HCT116 (cell line): ENCODE measurements around the gene TMEM203. TPM values are rescaled to one million over a fixed set of nuclear protein-coding genes. Genes with fewer than 3 reads are reported as not detected.
A peak's percentile ranks its signal among the peaks of the same experiment; 100 is the strongest.

ENCODE experiments used
- ATAC-seq: fragments of 200-7000 bp; cut with Tn5 transposase; 2 replicates; pipeline ENCODE4 v1.9.1; 2020; ENCODE audit warnings: mild to moderate bottlenecking, moderate library complexity
- BruUV-seq: library from RNA; stranded (reverse); fragments of 400-500 nt; replicated peaks from 2 replicates; lab custom pipeline; 2021; lab: Mats Ljungman, UMichigan
- CTCF ChIA-PET: fragments of 300-600 bp; sonication (Branson Sonifier 250); formaldehyde crosslinking; loops from one replicate; lab custom pipeline; 2021; ENCODE audit warnings: antibody characterized with exemption; lab: Charles Lee
- POLR2A ChIA-PET: fragments of 300-600, 350-600 bp; sonication (Branson Sonifier 250); formaldehyde crosslinking; loops from one replicate; lab custom pipeline; 2021; ENCODE audit warnings: antibody characterized with exemption; lab: Charles Lee
- RAD21 ChIA-PET, 2 experiments: fragments of 300-600 bp; sonication (Branson Sonifier 250); formaldehyde crosslinking; loops; one replicate each; lab custom pipeline; 2023; ENCODE audit warnings: low total read pairs in 2 of 2; ENCODE audit not compliant: uncharacterized antibody in 2 of 2, unreplicated experiment in 2 of 2, low non-redundant PET in 1 of 2; lab: Charles Lee
- DNase-seq: peaks from one replicate; pipeline ENCODE4 v3.0.0-alpha.2; 2010; ENCODE audit warnings: low read depth, low spot score
- H2AFZ ChIP-seq: fragments of 200-600 bp; shearing (Covaris generic), sonication (generic); 2 replicates; pipeline ENCODE4 v1.6.1; 2017; ENCODE audit warnings: low read depth, mixed run types, mixed read lengths, antibody characterized with exemption, low read length; ENCODE audit not compliant: poor library complexity, severe bottlenecking
- H3K27ac ChIP-seq: 2 replicates; pipeline ENCODE4 v1.5.1; 2012; ENCODE audit warnings: low read depth, low read length
- H3K27me3 ChIP-seq: fragments of 200-600 bp; sonication (generic); 2 replicates; pipeline ENCODE4 v1.6.1; 2016; ENCODE audit warnings: mixed run types, low read length, mixed read lengths; ENCODE audit not compliant: insufficient read depth
- H3K36me3 ChIP-seq, 2 experiments: fragments of 200-500 bp in 1 of 2; fragments of 200-600 bp in 1 of 2; sonication (Bioruptor generic) in 1 of 2; sonication (generic) in 1 of 2; 2 replicates each; pipeline versions ENCODE4 v1.5.1 to v1.6.1; 2014 to 2016; ENCODE audit warnings: low read length in 2 of 2, inconsistent platforms in 1 of 2, mixed read lengths in 1 of 2, mixed run types in 1 of 2; ENCODE audit not compliant: insufficient read depth in 2 of 2, control insufficient read depth in 1 of 2
- H3K4me1 ChIP-seq, 2 experiments: fragments of 200-600 bp in 1 of 2; sonication (generic) in 1 of 2; 2 replicates each; pipeline versions ENCODE4 v1.5.1 to v1.6.1; 2012 to 2017; ENCODE audit warnings: low read length in 2 of 2, inconsistent platforms in 1 of 2, mild to moderate bottlenecking in 1 of 2, mixed read lengths in 1 of 2, mixed run types in 1 of 2, moderate library complexity in 1 of 2; ENCODE audit not compliant: insufficient read depth in 2 of 2, control insufficient read depth in 1 of 2
- H3K4me2 ChIP-seq: fragments of 200-600 bp; sonication (generic); 2 replicates; pipeline ENCODE4 v1.6.1; 2017; ENCODE audit warnings: mixed run types, low read length, mixed read lengths
- H3K4me3 ChIP-seq, 2 experiments: fragments of 200-600 bp in 1 of 2; sonication (generic) in 1 of 2; replicated peaks in 1 of 2; 2 replicates each; pipeline ENCODE4 v1.5.1; 2011 to 2016; ENCODE audit warnings: low read length in 2 of 2, control low read depth in 1 of 2, low read depth in 1 of 2, mild to moderate bottlenecking in 1 of 2, mixed read lengths in 1 of 2, mixed run types in 1 of 2
- H3K79me2 ChIP-seq: fragments of 200-600 bp; sonication (generic); 2 replicates; pipeline ENCODE4 v1.6.1; 2017; ENCODE audit warnings: mild to moderate bottlenecking, mixed run types, low read length, moderate library complexity, mixed read lengths; ENCODE audit not compliant: insufficient read depth
- H3K9ac ChIP-seq: fragments of 200-600 bp; sonication (generic); 2 replicates; pipeline ENCODE4 v1.6.1; 2016; ENCODE audit warnings: low read length, mixed read lengths
- H3K9me2 ChIP-seq: fragments of 200-600 bp; sonication (generic), shearing (Covaris generic); 2 replicates; pipeline ENCODE4 v1.6.1; 2017; ENCODE audit warnings: mixed run types, mild to moderate bottlenecking, moderate library complexity; ENCODE audit not compliant: insufficient read depth
- H3K9me3 ChIP-seq, 2 experiments: fragments of 200-500 bp in 1 of 2; fragments of 200-600 bp in 1 of 2; sonication (Bioruptor generic) in 1 of 2; sonication (generic) in 1 of 2; 2 replicates each; pipeline ENCODE4 v1.6.1; 2014 to 2017; ENCODE audit warnings: low read length in 2 of 2, mixed read lengths in 2 of 2, inconsistent platforms in 1 of 2, low read depth in 1 of 2, mild to moderate bottlenecking in 1 of 2, mixed run types in 1 of 2, moderate library complexity in 1 of 2; ENCODE audit not compliant: control insufficient read depth in 1 of 2, insufficient read depth in 1 of 2
- H4K20me1 ChIP-seq: fragments of 200-600 bp; sonication (generic), shearing (Covaris generic); 2 replicates; pipeline ENCODE4 v1.6.1; 2017; ENCODE audit warnings: mixed run types, mild to moderate bottlenecking, moderate library complexity; ENCODE audit not compliant: insufficient read depth
- CTCF ChIP-seq, 3 experiments: fragments of 200-600 bp in 1 of 3; sonication (generic) in 1 of 3; IDR thresholded peaks in 2 of 3; conservative IDR thresholded peaks in 1 of 3; 2 replicates each; pipeline ENCODE4 v1.5.1; 2012 to 2017; ENCODE audit warnings: low read depth in 2 of 3, low read length in 2 of 3, antibody characterized with exemption in 1 of 3, borderline replicate concordance in 1 of 3, control low read depth in 1 of 3, mild to moderate bottlenecking in 1 of 3, mixed read lengths in 1 of 3, mixed run types in 1 of 3, moderate library complexity in 1 of 3; ENCODE audit not compliant: insufficient read depth in 1 of 3
- ELF1 ChIP-seq: IDR thresholded peaks from 2 replicates; pipeline ENCODE4 v1.6.1; 2012; ENCODE audit warnings: low read depth, borderline replicate concordance
- EZH2 ChIP-seq: fragments of 200-600 bp; sonication (generic); IDR thresholded peaks from 2 replicates; pipeline ENCODE4 v1.6.1; 2017; ENCODE audit warnings: antibody characterized with exemption, mixed run types
- EZH2phosphoT487 ChIP-seq: fragments of 200-600 bp; IDR thresholded peaks from 2 replicates; pipeline ENCODE4 v1.6.1; 2018; ENCODE audit warnings: antibody characterized with exemption, borderline replicate concordance
- FOSL1 ChIP-seq: IDR thresholded peaks from 2 replicates; pipeline ENCODE4 v1.6.1; 2012; ENCODE audit warnings: low read depth
- POLR2A ChIP-seq: IDR thresholded peaks from 2 replicates; pipeline ENCODE4 v1.7.0; 2011; ENCODE audit warnings: borderline replicate concordance; ENCODE audit not compliant: insufficient read depth, insufficient read length; ENCODE audit errors: extremely low read depth
- RAD21 ChIP-seq: IDR thresholded peaks from 2 replicates; pipeline ENCODE4 v1.6.1; 2012; ENCODE audit warnings: low read depth, mild to moderate bottlenecking
- SIN3A ChIP-seq: IDR thresholded peaks from 2 replicates; pipeline ENCODE4 v1.6.1; 2012; ENCODE audit warnings: low read depth
- SRF ChIP-seq: IDR thresholded peaks from 2 replicates; pipeline ENCODE4 v1.6.1; 2012; ENCODE audit warnings: low read depth
- ZBTB33 ChIP-seq: IDR thresholded peaks from 2 replicates; pipeline ENCODE4 v1.6.1; 2011; ENCODE audit warnings: mild to moderate bottlenecking, low read length, moderate library complexity; ENCODE audit not compliant: insufficient replicate concordance; ENCODE audit errors: extremely low read depth
- ZFX ChIP-seq: fragments of 450-650 bp; IDR thresholded peaks from 2 replicates; pipeline ENCODE4 v1.6.1; 2017
- intact Hi-C: fragments of 100-400 bp; cut with micrococcal nuclease; formaldehyde crosslinking; loops from 2 replicates; pipeline ENCODE4 v1.10.0; 2022
- total RNA-seq: library from RNA; stranded (reverse); gene quantifications from one replicate; pipeline ENCODE4 v1.2.1, GENCODE V29; 2021; ENCODE audit not compliant: unreplicated experiment

The TMEM203 gene
- total RNA-seq, 1 experiment from 2014 or later = 45.0 TPM

GRCh38 chr9:137169896-137170358, 35.5 kb downstream of the TMEM203 start, which contains the start of gene LRRC26:
TSS of gene LRRC26 (minus strand) at chr9:137170051. CDS start at chr9:137169943, 108 bp downstream.
- intact Hi-C loops = no loop called here
- peak within 1 kb of the TSS; percentile 84 for H3K4me2 ChIP-seq
- RAD21 ChIA-PET = no interaction called here

More at GRCh38 chr9:137169896-137170358, 35.5 kb downstream of the TMEM203 start, which contains the start of gene LRRC26:
- Histone ChIP-seq H3K4me1 (peaks cover 14 to 40% of the 10 kb centered on the region in 2 experiments), H3K9me2 (no peaks in the 10 kb centered on the region), H3K36me3 (no peaks in the 10 kb centered on the region), H3K27ac (peak within 1 kb of the TSS; percentile 65; the same call in 1 of the 2 replicates)
- no peak for DNase-seq
- TF ChIP-seq RAD21 (no peak), FOSL1 (no peak), POLR2A (no peak), EZH2phosphoT487 (no peak), ZFX (no peak; the same call in 1 of the 2 replicates), SRF (no peak), SIN3A (no peak), EZH2 (no peak), CTCF (IDR thresholded peaks at IDR 0.05 in 2 of 3, conservative IDR thresholded peaks at IDR 0.05 in 1 of 3; ENCODE audit: borderline replicate concordance in 1 of 3, insufficient read depth in 1 of 3, low read depth in 2 of 3, low read length in 2 of 3) (no peak), ELF1 (no peak), ZBTB33 (no peak)
- TF ChIP-seq, all 23 proteins: peak for 0
- BruUV-seq = no TSS peak
- no peak within 1 kb of the TSS for H2AFZ ChIP-seq
- H4K20me1 ChIP-seq = no peaks in the 10 kb centered on the region
- peak within 1 kb of the TSS; percentile 41 to 60 for H3K4me3 ChIP-seq
- POLR2A ChIA-PET = interaction anchor here (1.2 to 3.4 kb wide), 2 partner anchors 9 to 19 kb away, joined by 3 to 12 read pairs; no protein-coding TSS in a partner anchor
- no peaks in the 10 kb centered on the region for H3K79me2 ChIP-seq
- no peaks in the 10 kb centered on the region for H3K27me3 ChIP-seq
- ATAC-seq = no peak; the same call in 1 of the 2 replicates
- H3K9me3 ChIP-seq = no peaks in the 10 kb centered on the region
- CTCF ChIA-PET = interaction anchor here (1.1 to 1.9 kb wide), 3 partner anchors 58 to 141 kb away, joined by 4 to 5 read pairs (median 4); partner anchors contain the start of gene RNF224
- peak within 1 kb of the TSS; percentile 58 for H3K9ac ChIP-seq
